Trophoblast cell (in vitro differentiated cells and primary cell): Measurements from ENCODE around the gene TMOD1.
A peak's percentile ranks its signal among the peaks of the same experiment; 100 is the strongest.
"Not testable (repeated sequence)": the region's sequence is repeated elsewhere in the genome, so short reads cannot be mapped to it uniquely, and the experiment has no call there.

Experiments used
- DNase-seq, 2 donors: peaks; one replicate each; pipeline ENCODE4 v3.0.0-alpha.2; 2016
- H2AFZ ChIP-seq: 2 replicates; pipeline ENCODE4 v1.6.1; 2013; ENCODE audit warnings: low read length, moderate library complexity, mild to moderate bottlenecking; ENCODE audit not compliant: insufficient read depth, poor library complexity
- H2AK5ac ChIP-seq: 2 replicates; pipeline ENCODE4 v1.6.1; 2013; ENCODE audit warnings: mild to moderate bottlenecking, low read length
- H2BK120ac ChIP-seq: 2 replicates; pipeline ENCODE4 v1.6.1; 2013; ENCODE audit warnings: low read length, mild to moderate bottlenecking, moderate library complexity; ENCODE audit not compliant: insufficient read depth, poor library complexity
- H2BK12ac ChIP-seq: 2 replicates; pipeline ENCODE4 v1.6.1; 2013; ENCODE audit warnings: mild to moderate bottlenecking, low read length, moderate library complexity
- H2BK5ac ChIP-seq: 2 replicates; pipeline ENCODE4 v1.6.1; 2013; ENCODE audit warnings: low read length, low read depth, moderate library complexity, mild to moderate bottlenecking; ENCODE audit not compliant: poor library complexity
- H3K14ac ChIP-seq: 2 replicates; pipeline ENCODE4 v1.6.1; 2013; ENCODE audit warnings: mild to moderate bottlenecking, low read length
- H3K18ac ChIP-seq: 2 replicates; pipeline ENCODE4 v1.6.1; 2013; ENCODE audit warnings: mild to moderate bottlenecking, low read length
- H3K23ac ChIP-seq: 2 replicates; pipeline ENCODE4 v1.6.1; 2013; ENCODE audit warnings: low read length
- H3K27ac ChIP-seq: 2 replicates; pipeline ENCODE4 v1.5.1; 2013; ENCODE audit warnings: low read depth, mild to moderate bottlenecking, inconsistent platforms, low read length, moderate library complexity
- H3K27me3 ChIP-seq: 2 replicates; pipeline ENCODE4 v1.6.1; 2013; ENCODE audit warnings: inconsistent platforms, mild to moderate bottlenecking, low read length, moderate library complexity; ENCODE audit not compliant: insufficient read depth
- H3K36me3 ChIP-seq, 2 experiments: 1 replicate in 1 of 2; 2 replicates in 1 of 2; pipeline ENCODE4 v1.6.1; 2013; ENCODE audit warnings: low read length in 2 of 2, mild to moderate bottlenecking in 2 of 2, moderate library complexity in 1 of 2; ENCODE audit not compliant: insufficient read depth in 2 of 2, control insufficient read depth in 1 of 2
- H3K4ac ChIP-seq: 2 replicates; pipeline ENCODE4 v1.6.1; 2013; ENCODE audit warnings: low read depth, mild to moderate bottlenecking, low read length, moderate library complexity
- H3K4me1 ChIP-seq, 2 experiments: 1 replicate in 1 of 2; 2 replicates in 1 of 2; pipeline ENCODE4 v1.6.1; 2013; ENCODE audit warnings: low read length in 2 of 2, mild to moderate bottlenecking in 2 of 2, moderate library complexity in 1 of 2; ENCODE audit not compliant: insufficient read depth in 2 of 2, control insufficient read depth in 1 of 2
- H3K4me2 ChIP-seq: 2 replicates; pipeline ENCODE4 v1.6.1; 2013; ENCODE audit warnings: inconsistent platforms, mild to moderate bottlenecking, low read length, moderate library complexity
- H3K4me3 ChIP-seq: 2 replicates; pipeline ENCODE4 v1.5.1; 2013; ENCODE audit warnings: mild to moderate bottlenecking, low read depth, low read length, inconsistent platforms
- H3K79me1 ChIP-seq: one replicate; pipeline ENCODE4 v1.6.1; 2013; ENCODE audit warnings: low read length
- H3K79me2 ChIP-seq: 2 replicates; pipeline ENCODE4 v1.6.1; 2013; ENCODE audit warnings: low read length, mild to moderate bottlenecking; ENCODE audit not compliant: control insufficient read depth, insufficient read depth, poor library complexity
- H3K9ac ChIP-seq: 2 replicates; pipeline ENCODE4 v1.6.1; 2013; ENCODE audit warnings: mild to moderate bottlenecking, low read length
- H3K9me3 ChIP-seq: 2 replicates; pipeline ENCODE4 v1.6.1; 2013; ENCODE audit warnings: low read depth, mild to moderate bottlenecking, control low read depth, inconsistent platforms, low read length; ENCODE audit not compliant: insufficient read depth
- H4K12ac ChIP-seq: 2 replicates; pipeline ENCODE4 v1.6.1; 2013; ENCODE audit warnings: low read depth, mild to moderate bottlenecking, low read length, moderate library complexity
- H4K8ac ChIP-seq: 2 replicates; pipeline ENCODE4 v1.6.1; 2013; ENCODE audit warnings: low read depth, mild to moderate bottlenecking, low read length, moderate library complexity
- H4K91ac ChIP-seq: one replicate; pipeline ENCODE4 v1.6.1; 2013; ENCODE audit warnings: low read depth, mild to moderate bottlenecking, low read length, moderate library complexity
- whole genome bisulfite sequencing: extraction: QIAGEN DNeasy Blood & Tissue Kit; methylation state at CpG from one replicate; pipeline ENCODE4 v1.1.7; 2013; ENCODE audit warnings: missing lambda C conversion rate; ENCODE audit not compliant: insufficient read length, insufficient coverage; ENCODE audit errors: extremely low coverage; 5-methylcytosine and 5-hydroxymethylcytosine counted together

Gene TMOD1

GRCh38 chr9:97620063-97620462, 118.6 kb downstream of the TMOD1 start:
- not testable (repeated sequence) for H3K14ac ChIP-seq, H2BK12ac ChIP-seq, H4K8ac ChIP-seq, H3K27ac ChIP-seq, H3K23ac ChIP-seq, H3K4ac ChIP-seq, H2BK120ac ChIP-seq, H3K9ac ChIP-seq, H2AFZ ChIP-seq, H4K91ac ChIP-seq, H3K4me3 ChIP-seq, H3K27me3 ChIP-seq, DNase-seq, H3K4me2 ChIP-seq, H4K12ac ChIP-seq, H2AK5ac ChIP-seq, H2BK5ac ChIP-seq, H3K4me1 ChIP-seq, H3K18ac ChIP-seq, H3K9me3 ChIP-seq, H3K79me2 ChIP-seq, H3K79me1 ChIP-seq
- peaks cover 13 to 25% of the 10 kb centered on the region in 2 experiments for H3K36me3 ChIP-seq
- no CpG with 5 or more reads among the region's 2 CpGs for WGBS

DNA sequence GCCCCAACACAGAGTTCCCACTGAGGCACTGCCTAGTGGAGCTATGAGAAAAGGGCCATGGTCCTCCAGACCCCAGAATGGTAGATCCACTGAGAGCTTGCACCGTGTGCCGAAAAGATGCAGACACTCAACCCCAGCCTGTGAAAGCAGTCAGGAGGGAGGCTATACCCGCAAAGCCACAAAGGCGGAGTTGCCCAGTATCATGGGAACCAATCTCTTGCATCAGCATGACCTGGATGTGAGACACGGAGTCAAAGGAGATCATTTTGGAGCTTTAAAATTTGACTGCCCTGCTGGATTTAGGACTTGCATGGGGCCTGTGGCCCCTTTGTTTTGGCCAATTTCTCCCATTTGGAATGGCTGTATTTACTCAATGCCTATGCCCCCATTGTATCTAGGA, 121.0 kb downstream of the TMOD1 start:
- H3K4me1 ChIP-seq, H3K9ac ChIP-seq, H3K79me2 ChIP-seq, H3K14ac ChIP-seq, H3K18ac ChIP-seq, H3K9me3 ChIP-seq, H3K23ac ChIP-seq, H2BK12ac ChIP-seq, H3K79me1 ChIP-seq, H4K12ac ChIP-seq, H3K27me3 ChIP-seq, H4K91ac ChIP-seq, H3K4me2 ChIP-seq, H3K4ac ChIP-seq, H3K4me3 ChIP-seq, H3K27ac ChIP-seq, H2AK5ac ChIP-seq, H2BK120ac ChIP-seq, H2AFZ ChIP-seq, H4K8ac ChIP-seq, H2BK5ac ChIP-seq: not testable (repeated sequence)
- H3K36me3 ChIP-seq = peaks cover 12 to 24% of the 10 kb centered on the region in 2 experiments
- WGBS = no CpG with 5 or more reads among the region's 5 CpGs
- peak in 1 of 2 donors; percentile 20 for DNase-seq

GRCh38 chr9:97623946-97624345, 122.5 kb downstream of the TMOD1 start:
- Histone ChIP-seq H3K27me3 (no peaks in the 10 kb centered on the region), H4K12ac (no peak overlapping the region), H3K23ac (no peak overlapping the region), H2BK5ac (no peak overlapping the region), H3K4me2 (no peak overlapping the region), H3K14ac (no peak overlapping the region), H2AK5ac (no peak overlapping the region), H3K18ac (no peak overlapping the region), H3K4ac (no peak overlapping the region), H3K9ac (no peak overlapping the region), H2AFZ (no peak overlapping the region), H3K79me1 (no peaks in the 10 kb centered on the region), H3K27ac (no peak overlapping the region), H4K91ac (no peak overlapping the region), H3K79me2 (no peaks in the 10 kb centered on the region), H3K4me1 (peaks cover 2 to 3% of the 10 kb centered on the region in 2 experiments), H2BK12ac (no peak overlapping the region), H4K8ac (no peak overlapping the region), H3K9me3 (peaks cover 5% of the 10 kb centered on the region), H3K36me3 (peaks cover 10 to 21% of the 10 kb centered on the region in 2 experiments), H2BK120ac (no peak overlapping the region), H3K4me3 (no peak overlapping the region)
- WGBS = no CpG with 5 or more reads among the region's 1 CpG
- DNase-seq = no peak

- Histone ChIP-seq H3K23ac (no peak overlapping the region), H2BK120ac (no peak overlapping the region), H4K91ac (no peak overlapping the region), H3K4ac (no peak overlapping the region), H3K14ac (no peak overlapping the region), H3K36me3 (peaks cover 10 to 19% of the 10 kb centered on the region in 2 experiments), H4K12ac (no peak overlapping the region), H2BK12ac (no peak overlapping the region), H2BK5ac (no peak overlapping the region), H3K79me2 (no peaks in the 10 kb centered on the region), H3K27me3 (no peaks in the 10 kb centered on the region), H3K4me3 (no peak overlapping the region), H2AFZ (no peak overlapping the region), H3K4me1 (peaks cover 2 to 3% of the 10 kb centered on the region in 2 experiments), H3K9me3 (peaks cover 5% of the 10 kb centered on the region), H3K18ac (no peak overlapping the region), H3K27ac (no peak overlapping the region), H3K79me1 (no peaks in the 10 kb centered on the region), H3K9ac (no peak overlapping the region), H3K4me2 (no peak overlapping the region), H2AK5ac (no peak overlapping the region), H4K8ac (no peak overlapping the region)
- DNase-seq = no peak
- no CpG with 5 or more reads among the region's 3 CpGs for WGBS
These were observed 124.2 kb downstream of the TMOD1 start for GRCh38 chr9:97625620-97626019.
